GM12872 (cell line): ENCODE measurements around the gene HSFY2.
"Not testable (repeated sequence)": the region's sequence is repeated elsewhere in the genome, so short reads cannot be mapped to it uniquely, and the experiment has no call there.

Experiments used
- TF ChIP-seq, protein P1 (sequence below): IDR thresholded peaks from 3 replicates; pipeline ENCODE4 v1.5.1; 2011; ENCODE audit warnings: low read depth, mild to moderate bottlenecking, low read length, moderate library complexity; ENCODE audit not compliant: insufficient read depth

The HSFY2 gene, protein sequence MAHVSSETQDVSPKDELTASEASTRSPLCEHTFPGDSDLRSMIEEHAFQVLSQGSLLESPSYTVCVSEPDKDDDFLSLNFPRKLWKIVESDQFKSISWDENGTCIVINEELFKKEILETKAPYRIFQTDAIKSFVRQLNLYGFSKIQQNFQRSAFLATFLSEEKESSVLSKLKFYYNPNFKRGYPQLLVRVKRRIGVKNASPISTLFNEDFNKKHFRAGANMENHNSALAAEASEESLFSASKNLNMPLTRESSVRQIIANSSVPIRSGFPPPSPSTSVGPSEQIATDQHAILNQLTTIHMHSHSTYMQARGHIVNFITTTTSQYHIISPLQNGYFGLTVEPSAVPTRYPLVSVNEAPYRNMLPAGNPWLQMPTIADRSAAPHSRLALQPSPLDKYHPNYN

DNA sequence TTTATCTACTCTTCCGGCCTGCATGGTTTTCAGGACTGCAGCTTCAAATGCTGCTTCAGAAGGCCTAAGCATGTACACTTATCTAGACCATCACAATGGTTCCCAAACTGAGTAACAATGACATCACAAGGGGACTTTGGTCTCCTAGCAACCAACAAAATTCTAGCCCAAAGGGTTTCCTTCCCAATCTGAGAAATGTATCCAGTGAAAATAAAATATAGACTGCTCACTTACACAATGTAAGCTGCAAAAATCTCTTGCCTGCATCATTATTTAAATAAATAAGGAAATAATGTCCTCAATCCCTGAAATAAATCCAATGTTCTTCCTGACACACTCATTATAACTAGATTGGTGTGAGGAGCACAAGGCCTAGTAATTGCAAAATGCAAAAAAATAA, at the start of gene HSFY2:
Gene HSFY2, minus strand, starts transcription at position 101 of the 400 bp plus-strand sequence. CDS start 117 bp downstream, outside the sequence.
- TF ChIP-seq, protein P1, sequence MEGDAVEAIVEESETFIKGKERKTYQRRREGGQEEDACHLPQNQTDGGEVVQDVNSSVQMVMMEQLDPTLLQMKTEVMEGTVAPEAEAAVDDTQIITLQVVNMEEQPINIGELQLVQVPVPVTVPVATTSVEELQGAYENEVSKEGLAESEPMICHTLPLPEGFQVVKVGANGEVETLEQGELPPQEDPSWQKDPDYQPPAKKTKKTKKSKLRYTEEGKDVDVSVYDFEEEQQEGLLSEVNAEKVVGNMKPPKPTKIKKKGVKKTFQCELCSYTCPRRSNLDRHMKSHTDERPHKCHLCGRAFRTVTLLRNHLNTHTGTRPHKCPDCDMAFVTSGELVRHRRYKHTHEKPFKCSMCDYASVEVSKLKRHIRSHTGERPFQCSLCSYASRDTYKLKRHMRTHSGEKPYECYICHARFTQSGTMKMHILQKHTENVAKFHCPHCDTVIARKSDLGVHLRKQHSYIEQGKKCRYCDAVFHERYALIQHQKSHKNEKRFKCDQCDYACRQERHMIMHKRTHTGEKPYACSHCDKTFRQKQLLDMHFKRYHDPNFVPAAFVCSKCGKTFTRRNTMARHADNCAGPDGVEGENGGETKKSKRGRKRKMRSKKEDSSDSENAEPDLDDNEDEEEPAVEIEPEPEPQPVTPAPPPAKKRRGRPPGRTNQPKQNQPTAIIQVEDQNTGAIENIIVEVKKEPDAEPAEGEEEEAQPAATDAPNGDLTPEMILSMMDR, result not testable (repeated sequence)
